Activated CD4-positive, alpha-beta T cell treated with anti-CD3 and anti-CD28 coated beads, Interleukin-2, Interleukin-6, amounts not matched to agents 100 ng/mL and 50 ng/mL, durations not matched to agents 16 hours and 8 hours (primary cell): ENCODE results near the gene DNASE1L1.

Experiments
- DNase-seq: peaks from one replicate; pipeline ENCODE4 v3.0.0-alpha.2; 2020

DNASE1L1 gene, protein sequence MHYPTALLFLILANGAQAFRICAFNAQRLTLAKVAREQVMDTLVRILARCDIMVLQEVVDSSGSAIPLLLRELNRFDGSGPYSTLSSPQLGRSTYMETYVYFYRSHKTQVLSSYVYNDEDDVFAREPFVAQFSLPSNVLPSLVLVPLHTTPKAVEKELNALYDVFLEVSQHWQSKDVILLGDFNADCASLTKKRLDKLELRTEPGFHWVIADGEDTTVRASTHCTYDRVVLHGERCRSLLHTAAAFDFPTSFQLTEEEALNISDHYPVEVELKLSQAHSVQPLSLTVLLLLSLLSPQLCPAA

DNA sequence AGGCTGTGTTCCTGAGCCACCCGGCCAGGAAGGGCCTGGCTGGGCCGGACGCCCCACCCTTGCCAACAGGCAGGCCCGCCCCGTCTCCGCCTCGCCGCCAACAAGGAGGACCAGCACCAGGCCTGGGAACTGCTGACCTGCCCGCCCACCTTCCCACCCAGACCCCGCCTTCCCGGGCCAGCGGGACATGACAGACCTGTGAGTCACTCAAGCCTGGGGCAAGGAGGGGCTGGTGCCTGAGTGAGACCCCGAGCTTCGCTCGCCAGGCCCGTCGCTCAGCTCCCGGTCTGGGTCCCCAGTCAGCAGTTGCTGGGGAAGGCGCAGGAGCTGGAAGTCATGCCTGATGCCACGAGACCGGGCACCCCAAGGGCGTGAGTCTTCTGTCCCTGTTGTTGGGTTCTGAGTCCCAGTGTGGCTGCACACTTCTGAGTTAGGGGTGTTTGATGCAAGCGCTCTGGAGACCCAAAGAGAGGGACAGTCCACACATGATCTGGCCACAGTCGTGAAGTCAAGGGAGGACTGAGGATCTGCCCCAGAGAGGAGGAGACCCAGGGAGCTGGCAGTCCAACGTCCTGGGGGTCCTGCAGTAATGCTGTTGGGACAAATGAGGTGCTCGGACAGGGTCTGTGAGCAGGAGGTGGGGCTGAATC lies at the start of gene DNASE1L1:
TSS of gene DNASE1L1 (minus strand) at position 33 of the 650 bp plus-strand sequence. CDS start 3,686 bp downstream, outside the sequence.
- peak; percentile 53 for DNase-seq

DNA sequence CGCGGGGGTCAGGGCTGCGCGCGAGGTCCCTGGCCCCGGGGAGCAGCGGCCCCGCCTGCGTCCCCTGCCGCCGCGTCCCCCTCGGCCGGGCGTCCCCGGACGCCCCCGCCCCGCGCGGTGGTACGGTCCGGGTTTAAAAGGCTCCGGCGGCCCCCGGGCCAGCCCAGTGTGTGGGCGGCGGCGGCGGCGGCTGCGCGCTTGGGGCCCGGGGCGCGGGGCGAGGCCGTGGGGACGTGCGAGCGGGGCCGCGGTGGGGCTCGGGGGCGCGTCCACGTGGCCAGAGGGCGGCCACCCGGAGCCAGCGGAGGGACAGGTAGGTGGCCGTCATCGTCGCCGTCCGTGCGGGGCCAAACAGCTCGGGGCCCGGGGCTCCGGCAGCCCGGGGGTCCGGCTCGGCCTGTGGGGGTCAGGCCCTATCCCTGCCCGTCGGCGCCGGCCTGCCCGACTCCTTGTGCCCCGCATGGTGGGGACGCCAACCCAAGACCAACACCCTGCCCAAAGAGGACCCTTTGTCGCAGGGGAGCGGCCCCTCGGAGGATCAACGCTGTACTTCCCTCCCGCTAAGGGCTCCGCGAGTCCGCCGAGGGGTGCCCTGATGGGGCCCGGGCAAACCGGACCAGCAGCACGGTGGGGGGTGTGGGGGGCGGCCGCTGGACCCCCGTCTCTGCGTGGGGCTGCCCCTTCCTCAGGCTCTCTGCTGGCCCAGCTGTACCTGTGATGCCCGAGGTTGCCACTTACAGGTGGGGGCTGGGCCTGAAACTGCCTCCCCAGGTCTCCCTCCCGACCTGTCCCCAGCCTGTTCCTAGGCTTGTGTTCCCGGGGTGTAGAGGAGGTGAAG lies 49.3 kb upstream of the DNASE1L1 start, which contains the start of gene PLXNA3:
TSS of gene PLXNA3 (plus strand) at position 166 of the 838 bp plus-strand sequence. CDS start 1,903 bp downstream, outside the sequence.
- peak; percentile 57 for DNase-seq

DNA sequence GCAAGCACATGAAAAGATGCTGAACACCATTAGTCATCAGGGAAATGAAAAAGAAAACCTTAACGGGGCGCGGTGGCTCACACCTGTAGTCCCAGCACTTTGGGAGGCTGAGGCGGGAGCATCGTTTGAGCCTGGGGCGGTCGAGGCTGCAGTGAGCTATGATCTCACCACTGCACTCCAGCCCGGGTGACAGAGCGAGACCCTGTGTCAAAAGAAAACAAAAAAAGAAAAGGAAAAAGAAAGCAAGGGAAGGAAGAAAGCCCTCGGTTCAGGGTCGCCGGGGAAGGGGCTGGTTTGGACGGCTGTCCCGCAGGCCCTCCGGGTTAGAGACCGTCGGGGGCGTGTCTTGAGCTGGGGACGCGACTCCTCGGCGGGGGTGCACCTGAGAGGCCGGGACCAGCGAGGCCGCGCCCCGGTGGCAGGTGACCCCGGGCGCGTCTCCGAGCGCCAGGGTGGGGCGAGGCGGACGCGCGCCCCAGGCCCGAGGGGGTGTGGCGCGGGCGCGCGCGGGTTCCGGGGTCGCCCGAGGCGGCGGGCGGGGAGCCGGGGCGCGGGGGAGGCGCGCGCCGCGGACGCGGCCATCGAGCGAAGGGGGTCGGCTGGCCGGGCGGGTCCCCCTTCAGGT lies 48.5 kb upstream of the DNASE1L1 start:
- DNase-seq: peak; percentile 55

DNA sequence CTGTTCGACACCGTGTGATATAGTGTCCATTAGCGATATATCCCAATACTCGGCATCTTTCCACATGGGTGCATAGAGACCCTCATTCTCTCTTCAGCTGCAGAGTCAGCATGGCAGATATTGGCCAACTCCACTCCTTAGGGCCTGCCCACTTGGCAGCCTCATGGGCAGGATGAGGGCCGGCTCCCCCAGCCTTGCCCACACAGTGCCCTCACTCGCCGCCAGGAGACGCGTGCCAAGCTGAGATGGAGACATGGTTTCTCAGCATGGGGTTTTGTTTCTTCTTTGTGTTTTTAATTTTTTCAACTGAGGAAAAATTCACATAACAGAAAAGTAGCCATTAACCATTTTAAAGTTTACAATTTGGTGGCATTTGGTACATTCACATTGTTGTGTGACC lies 43.8 kb upstream of the DNASE1L1 start:
- no peak for DNase-seq

DNA sequence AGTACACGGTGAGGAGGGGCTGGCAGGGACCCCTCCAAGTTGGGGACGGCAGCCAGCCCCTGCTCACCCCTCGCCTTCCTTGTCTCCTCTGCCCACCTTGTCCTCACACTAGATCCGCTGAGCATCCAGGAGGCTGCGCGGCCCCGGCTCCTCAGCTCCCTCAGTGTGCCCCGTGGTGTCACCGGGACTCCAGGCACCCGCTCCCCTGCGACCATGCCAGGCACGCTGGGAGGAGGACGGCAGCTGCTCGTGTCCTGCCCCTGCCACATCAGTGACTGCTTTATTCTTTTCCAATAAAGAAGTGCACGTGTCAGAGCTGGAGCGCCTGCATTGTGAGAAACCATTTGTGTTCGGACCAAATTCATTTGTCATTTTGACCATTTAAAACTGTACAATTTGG lies 41.3 kb upstream of the DNASE1L1 start:
- DNase-seq: no peak

DNA sequence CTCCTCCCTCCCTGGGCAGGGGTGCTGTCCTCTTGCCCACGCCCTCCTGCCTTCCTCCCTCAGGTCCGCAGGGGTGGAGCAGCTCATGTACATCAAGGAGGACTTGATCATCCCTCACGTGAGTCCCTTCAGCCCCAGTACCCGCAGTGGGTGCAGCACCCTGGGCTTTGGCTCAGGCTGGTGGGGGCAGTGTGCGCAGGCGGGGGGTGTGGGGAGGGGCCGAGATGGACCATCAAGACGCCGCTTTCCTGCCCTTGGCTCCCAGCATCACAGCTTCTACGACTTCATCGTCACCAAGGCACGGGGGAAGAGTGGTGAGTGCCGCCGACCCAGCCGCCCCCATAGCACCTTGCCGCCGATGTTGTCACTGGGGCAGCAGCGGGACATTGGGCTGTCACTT lies 40.6 kb upstream of the DNASE1L1 start:
- DNase-seq: no peak

DNA sequence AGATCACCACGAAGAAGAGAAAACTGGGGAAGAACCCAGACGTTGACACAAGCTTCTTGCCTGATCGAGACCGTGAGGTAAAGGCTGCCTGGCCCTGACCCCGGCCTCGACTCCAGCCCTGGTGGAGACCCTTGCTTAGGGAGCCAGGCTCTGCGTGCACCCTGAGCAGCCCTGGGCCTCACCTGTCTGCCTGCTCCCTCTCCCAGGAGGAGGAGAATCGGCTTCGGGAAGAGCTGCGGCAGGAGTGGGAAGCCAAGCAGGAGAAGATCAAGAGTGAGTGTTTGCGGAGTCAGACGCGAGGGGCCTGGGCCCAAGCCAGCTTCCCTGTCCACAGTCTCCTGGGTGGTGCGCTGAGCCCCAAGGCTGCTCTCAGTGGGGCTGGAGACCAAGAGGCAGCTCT lies 39.4 kb upstream of the DNASE1L1 start:
- DNase-seq: no peak

DNA sequence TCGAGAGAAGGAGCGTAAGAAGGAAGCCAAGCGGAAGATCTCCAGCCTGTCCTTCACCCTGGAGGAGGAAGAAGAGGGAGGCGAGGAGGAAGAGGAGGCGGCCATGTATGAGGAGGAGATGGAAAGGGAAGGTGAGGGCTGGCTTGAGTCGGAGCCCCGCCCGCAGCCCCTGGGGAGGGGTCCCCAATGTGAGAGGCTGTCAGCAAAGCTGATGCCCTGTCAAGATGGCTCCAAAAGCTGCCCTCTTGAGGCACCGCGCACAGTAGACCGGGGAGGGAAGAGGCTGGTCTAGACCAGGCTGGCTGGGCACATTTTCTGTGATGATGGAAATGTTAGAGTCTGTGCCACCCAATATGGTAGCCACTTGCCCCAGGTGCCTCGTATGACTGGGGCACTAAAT lies 37.4 kb upstream of the DNASE1L1 start:
- DNase-seq: no peak

DNA sequence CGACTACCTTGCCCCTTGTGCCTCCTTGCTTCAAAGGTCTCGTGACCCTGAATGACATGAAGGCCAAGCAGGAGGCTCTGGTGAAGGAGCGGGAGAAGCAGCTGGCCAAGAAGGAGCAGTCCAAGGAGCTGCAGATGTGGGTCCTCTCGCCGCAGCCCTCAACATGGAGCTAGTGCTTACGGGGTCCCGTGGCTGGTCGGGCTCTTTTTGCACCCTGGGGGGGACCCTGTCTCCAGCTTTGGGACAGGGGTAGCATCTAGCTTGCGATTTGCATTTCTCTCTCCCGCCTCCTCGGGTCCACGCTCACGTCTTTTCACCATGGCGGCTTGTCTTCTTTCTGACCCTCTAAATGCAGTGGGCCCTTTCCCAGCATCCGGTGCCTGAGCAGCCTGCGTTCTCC lies 36.7 kb upstream of the DNASE1L1 start:
- no peak for DNase-seq

DNA sequence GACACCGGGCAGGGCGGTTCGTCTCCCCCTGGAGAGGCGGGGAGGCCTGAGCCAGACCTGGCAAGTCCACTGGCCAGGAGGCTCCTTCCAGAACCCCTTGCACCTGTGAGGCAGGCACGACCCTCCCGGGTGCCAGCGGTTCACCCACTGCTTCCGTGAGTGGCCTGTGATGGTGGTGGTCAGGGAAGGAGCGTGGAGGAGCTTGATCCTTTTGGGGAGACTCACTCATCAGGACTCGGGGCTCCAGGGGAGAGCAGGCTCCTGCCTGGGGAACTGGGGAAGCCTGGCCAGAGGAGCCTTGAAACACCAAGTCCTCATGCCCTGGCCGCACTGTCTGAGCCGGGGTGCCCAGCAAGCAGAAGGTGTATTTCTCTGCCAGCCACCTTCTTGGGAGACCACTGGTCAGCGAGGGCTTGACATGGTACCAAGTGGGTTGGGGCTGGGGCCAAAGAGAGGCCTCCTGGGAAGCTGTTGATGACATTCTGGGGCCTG lies 35.7 kb upstream of the DNASE1L1 start:
- no peak for DNase-seq

DNA sequence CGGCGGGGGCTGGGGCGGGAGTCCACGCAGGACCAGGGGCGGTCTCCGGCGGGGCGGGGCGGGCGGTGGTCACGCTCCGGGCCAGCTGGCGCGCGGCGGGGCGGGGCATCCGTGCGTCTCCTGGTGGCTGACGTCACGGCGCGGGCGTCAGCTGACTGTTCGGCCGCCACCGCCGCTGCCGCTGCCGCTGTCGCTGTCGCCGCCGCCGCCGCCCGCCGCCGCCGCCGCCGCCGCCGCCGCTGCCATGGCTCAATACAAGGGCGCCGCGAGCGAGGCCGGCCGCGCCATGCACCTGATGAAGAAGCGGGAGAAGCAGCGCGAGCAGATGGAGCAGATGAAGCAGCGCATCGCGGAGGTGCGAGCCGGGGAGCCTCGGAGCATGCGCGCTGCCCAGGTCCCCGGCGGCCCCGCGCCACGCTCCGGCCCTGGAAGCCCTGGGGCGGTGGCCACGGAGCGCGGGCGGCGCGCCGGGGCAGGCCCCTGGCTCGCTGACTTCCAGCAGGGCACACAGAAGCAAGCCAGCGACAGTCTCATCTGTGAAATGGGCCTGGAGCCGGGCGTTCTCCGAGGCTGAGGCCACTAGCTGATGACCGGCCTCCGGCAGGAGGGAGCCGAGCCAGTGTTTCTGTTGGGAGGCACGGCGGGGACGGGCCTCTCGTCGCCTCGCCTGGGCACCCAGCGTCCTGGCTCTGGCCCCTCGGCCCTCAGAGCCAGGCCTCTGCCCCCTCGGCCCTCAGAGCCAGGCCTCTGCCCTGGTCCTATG lies 35.1 kb upstream of the DNASE1L1 start, which contains the start of gene FAM50A:
TSS of gene FAM50A (plus strand) at position 150 of the 763 bp plus-strand sequence. CDS start at position 245, 95 bp downstream.
- peak; percentile 79 for DNase-seq

DNA sequence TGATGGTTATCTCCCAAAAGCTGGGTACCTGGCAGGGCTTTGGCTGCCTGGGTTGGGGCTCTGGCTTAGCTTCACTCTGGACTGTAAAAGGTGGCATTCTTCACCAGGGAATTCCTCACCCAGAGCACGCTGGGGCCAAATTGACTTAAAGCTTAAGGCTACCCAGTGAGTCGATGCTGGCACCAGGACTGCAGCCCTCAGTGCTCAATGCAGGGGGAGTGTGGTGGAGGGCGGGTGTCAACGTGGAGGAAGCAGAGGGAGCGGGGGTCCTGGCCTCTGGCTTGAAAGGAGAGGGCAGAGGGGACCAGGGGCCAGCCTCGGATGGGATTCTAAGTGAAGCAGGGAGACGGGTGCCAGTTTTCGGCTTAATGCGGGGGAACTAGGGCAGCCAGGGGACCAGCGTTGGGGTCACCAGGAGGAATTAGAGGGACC lies 34.4 kb upstream of the DNASE1L1 start:
- no peak for DNase-seq

DNA sequence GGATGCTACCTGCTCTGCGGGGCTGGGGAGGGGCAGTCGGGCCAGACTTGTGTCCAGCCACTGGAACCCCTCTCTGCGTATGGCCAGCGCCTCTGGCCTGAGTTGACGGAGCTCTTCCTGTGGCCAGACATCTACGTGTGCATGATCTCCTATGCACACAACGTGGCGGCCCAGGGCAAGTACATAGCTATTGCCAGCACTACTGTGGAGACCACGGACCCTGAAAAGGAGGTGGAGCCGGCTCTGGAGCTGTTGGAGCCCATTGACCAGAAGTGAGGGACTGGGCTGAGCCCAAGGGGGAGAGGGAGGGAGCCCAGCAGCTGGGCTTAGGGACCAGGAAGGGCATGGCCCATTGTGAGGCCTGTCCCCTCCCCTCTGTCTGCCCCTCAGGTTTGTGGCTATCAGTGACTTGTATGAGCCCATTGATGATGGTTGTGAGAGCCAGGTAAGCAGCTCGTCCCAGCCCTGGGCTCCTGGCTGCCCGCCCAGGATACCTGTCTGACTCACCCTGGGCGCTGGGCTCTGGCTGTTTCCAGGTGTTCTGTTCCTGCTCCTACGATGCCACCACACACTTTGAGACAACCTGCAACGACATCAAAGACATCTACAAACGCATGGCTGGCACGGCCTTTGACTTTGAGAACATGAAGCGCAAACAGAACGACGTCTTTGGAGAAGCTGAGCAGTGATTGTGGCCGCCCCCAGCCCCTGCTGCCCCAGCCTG lies 33.1 kb upstream of the DNASE1L1 start:
- no peak for DNase-seq

DNA sequence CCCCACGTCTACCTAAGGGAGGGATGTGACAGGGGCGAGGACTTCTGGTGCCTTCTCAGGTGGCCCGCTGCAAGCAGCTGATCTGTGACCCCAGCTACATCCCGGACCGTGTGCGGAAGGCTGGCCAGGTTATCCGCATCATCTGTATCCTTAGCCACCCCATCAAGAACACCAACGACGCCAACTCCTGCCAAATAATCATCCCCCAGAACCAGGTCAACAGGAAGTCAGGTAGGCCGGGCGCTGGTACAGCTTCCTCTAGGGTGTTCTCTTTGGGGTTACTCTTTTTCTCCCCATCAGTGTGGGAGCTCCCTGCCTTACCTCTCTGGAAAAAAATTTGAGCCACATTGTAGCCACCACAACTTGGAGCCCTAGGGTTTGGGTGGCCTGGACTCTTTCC lies 32.5 kb upstream of the DNASE1L1 start:
- no peak for DNase-seq

DNA sequence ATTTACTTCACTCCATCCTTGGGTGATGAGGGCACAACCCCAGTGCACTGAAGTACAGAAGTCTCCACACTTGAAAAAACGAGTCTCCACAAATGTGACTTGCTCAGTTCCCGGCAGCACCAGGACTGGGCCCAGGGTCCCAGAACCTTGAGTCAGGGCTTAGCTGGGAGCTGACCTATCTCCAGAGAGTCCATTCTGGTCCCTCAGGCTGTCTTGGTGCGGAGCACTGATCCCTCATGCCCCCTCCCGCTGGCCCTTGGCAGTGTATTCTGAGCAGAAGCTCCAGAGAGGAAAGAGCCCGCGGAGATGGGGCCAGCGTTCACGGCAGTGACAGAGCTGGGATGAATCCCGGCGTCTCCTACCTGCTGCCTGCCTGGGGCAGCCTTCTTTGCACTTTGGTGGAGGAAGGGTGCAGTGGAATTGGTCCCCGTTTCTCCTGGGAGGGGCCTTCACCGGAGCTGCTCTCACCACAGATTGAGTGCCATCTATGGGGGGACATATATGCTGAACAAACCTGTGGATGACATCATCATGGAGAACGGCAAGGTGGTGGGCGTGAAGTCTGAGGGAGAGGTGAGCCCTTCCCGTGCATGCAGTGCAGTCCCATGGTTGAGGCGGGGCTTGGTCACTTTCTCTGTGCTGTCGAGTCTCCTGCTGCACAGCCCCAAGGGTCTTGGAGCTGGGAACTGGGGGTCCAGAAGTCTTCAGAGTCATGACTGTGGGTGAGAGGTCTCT lies 31.7 kb upstream of the DNASE1L1 start:
- DNase-seq: no peak

DNA sequence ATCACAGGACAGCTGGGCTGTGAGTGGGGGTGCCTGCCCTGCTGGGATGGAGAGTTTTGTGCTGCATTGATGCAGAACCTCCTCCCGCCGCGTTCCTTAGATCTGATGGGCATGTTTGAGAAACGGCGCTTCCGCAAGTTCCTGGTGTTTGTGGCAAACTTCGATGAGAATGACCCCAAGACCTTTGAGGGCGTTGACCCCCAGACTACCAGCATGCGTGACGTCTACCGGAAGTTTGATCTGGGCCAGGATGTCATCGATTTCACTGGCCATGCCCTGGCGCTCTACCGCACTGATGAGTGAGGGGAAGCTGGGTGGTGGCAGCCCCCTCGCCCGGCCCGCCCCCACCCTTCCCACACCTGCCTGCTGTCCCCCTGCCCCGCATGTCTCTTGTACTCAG lies 30.8 kb upstream of the DNASE1L1 start:
- DNase-seq: no peak

DNA sequence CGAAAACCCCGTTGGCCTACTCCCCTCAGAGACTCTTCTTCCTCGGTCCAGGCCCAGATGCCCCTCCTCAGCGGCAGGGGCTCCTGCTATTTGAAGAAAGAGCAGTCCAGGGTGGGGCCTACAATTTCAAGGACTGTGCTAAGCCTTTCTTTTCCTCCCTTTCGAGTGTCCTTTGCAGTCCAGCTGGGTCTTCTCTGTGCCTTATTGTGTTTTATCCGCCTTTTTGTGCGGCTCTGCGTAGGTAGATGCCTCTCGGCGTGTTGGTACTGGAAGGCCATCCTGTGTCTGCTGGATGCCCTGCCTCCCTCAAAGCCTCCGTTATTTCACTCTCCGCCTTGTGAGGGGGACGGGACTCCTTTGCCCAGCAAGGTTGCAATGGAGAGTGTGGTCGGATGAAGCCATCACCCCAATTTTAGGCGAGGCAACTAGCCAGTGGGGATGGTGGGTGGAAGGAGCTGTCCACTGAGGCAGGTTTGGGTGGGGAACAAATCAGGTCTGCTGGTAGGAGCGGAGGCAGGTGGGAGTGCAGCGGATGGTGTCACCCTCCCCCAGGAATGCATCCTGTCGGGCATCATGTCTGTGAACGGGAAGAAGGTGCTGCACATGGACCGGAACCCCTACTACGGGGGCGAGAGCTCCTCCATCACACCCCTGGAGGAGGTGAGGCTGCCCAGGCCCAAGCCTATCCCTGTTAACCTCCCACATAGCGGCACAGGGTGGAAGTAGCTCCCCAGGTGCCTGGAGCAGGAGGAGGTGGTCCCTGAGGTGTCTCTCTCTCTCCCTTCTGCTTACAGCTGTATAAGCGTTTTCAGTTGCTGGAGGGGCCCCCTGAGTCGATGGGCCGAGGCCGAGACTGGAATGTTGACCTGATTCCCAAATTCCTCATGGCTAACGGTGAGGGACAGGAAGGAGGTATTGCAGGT lies 29.2 kb upstream of the DNASE1L1 start:
- no peak for DNase-seq

DNA sequence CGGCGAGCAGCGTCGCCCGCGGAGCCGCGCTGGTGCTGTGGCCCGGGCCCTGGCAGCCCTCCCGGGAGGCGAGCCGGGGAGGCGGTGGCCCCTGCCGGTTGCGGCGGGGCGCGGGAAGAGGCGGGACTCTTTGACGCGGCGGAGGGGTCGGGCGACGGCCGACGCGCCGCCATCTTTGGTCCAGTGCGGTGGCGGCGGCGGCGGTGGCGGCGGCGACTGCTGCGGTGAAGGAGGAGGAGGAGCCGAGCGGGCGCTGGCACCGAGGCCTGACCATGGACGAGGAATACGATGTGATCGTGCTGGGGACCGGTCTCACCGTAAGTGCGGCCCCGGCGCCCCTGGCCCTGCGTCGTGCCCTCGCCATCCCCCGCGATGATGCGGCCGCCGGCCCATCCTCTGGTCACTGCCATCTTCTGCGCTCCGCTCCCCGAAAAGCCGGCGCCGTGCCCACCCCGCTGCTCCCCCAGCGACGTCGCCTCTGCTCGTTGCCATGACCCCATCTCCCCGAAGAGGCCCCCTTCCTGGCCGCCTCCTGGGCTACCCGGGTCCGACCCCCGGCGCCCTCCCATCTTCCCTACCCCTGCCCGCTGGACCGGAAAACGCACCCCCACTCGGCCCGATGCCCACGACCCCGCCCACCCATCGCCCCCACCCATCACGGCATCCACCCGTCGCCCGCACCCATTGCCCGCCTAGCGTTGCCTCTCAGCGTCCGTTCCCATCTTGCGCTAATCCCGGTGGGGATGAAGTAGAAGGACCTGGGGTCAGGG lies 28.1 kb upstream of the DNASE1L1 start, which contains the start of gene GDI1:
TSS of gene GDI1 (plus strand) at position 172 of the 770 bp plus-strand sequence. CDS start at position 273, 101 bp downstream.
- DNase-seq: peak; percentile 57
